Renal cortex interstitium (tissue), 11 donors: ENCODE measurements around the gene KDM3A. TPM values are rescaled to one million over a fixed set of nuclear protein-coding genes. Genes with fewer than 3 reads are reported as not detected.
A peak's percentile ranks its signal among the peaks of the same experiment; 100 is the strongest.

ENCODE experiments used
- DNase-seq, 11 donors: peaks; one replicate each; pipeline ENCODE4 v3.0.0-alpha.2; 2013; ENCODE audit warnings: low read depth in 9 of 11, low spot score in 4 of 11; ENCODE audit errors: extremely low read depth in 1 of 11
- polyA plus RNA-seq, 3 donors: library from polyadenylated mRNA; unstranded; fragments of 120-200 nt; gene quantifications; one replicate each; pipeline ENCODE4 v1.2.1, GENCODE V29; 2013; ENCODE audit not compliant: insufficient read length in 3 of 3

The KDM3A gene
- polyA plus RNA-seq, 3 donors = 57.7 to 81.9 (median 64.8) TPM

DNA sequence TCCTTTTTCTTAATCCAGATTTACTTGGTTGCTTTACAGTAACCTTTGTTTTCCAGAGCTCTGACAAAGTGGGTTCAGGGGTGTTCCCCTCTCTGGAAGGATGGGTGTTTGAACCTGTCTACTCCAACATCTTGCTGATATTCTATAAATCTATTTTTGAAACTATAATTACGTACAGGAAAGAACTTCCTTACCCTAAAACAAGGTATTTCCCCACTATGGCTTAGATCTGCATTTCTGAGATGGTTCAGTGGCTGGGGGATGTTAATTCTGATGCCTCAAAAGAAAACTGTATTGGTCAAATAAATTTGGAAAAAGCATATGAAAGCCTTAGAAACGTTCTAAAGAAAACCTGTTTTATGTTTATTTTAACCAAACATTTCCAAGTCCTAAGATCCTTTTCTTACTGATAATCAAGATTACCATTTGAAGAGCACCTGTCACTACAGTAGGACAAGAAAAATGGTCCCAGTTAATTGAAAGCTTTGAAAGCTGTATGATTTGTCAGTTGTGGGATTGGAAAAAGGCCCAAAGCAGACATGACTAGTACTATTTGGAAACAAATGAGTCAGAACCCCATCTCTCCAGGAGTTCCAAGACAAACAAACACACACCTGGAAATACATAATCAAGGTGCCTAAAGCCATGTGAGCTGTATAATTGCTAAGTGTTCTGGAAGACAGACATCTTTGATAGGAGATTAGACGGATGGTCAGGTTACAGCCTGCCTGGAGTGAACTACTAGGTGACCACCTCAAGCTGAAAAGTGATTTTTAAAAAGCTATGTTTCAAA, 57.5 kb downstream of the KDM3A start:
- no peak for DNase-seq

DNA sequence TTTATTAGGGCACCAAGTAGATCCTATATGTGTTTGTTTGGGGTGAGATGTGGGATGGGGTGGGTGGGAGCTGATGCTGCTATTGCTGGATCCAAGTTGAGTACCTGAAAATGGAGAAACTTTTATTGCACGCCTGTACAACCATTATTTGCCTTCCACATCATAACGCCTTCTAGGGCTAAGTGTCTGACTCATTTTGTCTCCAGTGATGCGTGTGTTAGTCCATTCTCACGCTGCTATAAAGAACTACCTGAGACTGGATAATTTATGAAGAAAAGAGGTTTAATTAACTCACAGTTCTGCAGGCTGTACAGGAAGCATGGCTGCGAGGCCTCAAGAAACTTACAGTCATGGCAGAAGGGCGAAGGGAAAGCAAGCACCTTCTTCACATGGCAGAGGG, 58.2 kb downstream of the KDM3A start:
- no peak for DNase-seq

DNA sequence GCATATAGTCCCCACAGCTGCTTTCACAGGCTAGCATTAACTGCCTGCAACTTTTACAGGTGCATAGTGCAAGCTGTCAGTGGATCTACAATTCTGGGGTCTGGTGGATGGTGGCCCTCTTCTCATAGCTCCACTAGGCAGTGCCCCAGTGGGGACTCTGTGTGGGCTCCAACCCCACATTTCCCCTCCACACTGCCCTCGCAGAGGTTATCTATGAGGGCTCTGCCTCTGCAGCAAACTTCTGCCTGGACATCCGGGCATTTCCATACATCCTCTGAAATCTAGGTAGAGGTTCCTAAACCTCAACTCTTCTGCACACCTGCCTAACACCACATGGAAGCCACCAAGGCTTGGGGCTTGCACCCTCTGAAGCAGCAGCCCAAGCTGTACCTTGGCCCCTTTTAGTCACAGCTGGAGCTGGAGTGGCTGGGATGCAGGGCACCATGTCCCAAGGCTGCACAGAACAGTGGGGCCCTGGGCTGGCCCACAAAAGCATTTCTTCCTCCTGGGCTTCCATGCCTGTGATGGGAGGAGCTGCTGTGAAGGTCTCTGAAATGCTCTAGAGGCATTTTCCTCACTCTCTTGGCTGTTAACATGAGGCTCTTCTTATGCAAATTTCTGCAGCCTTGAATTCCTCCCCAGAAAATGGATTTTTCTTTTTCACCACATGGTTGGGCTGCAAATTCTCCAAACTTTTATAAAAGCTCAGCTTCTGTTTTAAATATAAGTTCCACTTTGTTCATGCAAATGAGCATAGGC, 59.3 kb downstream of the KDM3A start:
- DNase-seq = no peak

GRCh38 chr2:86507600-86507999, 66.4 kb downstream of the KDM3A start:
- no peak for DNase-seq

GRCh38 chr2:86510436-86510933, 69.3 kb downstream of the KDM3A start:
- no peak for DNase-seq

GRCh38 chr2:86512034-86512433, 70.9 kb downstream of the KDM3A start:
- no peak for DNase-seq

DNA sequence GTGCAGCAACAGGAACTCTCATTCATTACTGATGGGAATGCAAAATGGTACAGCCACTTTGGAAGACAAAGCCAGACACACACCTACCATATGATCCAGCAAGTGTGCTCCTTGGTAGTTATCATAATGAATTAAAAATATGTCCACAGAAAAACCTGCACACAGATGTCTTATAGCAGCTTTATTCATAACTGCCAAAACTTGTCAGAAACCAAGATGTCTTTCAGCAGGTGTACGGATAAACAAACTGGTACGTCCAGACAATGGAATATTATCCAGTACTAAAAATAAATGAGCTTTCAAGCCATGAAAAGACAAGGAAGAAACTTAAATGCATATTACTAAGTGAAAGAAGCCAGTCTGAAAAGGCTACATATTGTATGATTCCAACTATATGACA, 71.7 kb downstream of the KDM3A start:
- DNase-seq = no peak

- DNase-seq = no peak
Observed at GRCh38 chr2:86513948-86514660, 72.9 kb downstream of the KDM3A start.

DNA sequence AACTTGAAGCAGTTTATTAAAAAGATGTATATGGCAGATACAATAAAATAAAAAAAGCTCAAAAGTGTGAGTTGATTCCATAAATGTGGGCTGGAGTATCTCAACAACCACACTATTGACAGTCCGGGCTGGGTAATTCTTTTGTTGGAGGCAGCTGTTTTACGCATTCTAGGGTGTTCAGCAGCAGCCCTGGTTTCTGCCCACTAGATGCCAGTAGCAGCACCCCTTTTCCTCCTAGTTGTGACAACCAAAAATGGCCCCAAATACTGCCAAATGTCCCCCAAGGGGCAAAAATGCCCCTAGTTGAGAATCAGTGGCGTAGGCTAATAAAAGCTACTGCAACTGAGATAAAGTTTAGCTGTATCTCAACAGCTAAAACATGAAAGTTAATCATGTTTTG, 77.3 kb downstream of the KDM3A start:
- DNase-seq = peak in 1 of 11 donors; percentile 6

DNA sequence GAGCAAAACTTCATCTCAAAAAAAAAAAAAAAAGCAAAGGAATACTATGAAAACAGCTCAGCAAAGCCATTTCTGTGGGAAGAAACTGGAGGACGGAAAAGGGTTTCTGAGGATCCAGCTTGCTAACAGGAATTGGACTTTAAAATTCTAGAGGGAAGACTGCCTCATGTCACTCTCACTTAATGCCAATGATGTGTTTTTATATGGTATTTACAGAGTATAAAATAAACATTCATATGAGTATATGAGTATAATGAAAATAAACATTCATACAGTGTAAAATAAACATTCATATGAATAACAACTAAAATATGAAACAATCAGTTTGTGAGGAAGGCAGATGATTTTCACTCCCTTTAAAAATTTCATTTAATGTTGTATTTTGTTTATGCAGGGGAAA, 78.2 kb downstream of the KDM3A start:
- no peak for DNase-seq

DNA sequence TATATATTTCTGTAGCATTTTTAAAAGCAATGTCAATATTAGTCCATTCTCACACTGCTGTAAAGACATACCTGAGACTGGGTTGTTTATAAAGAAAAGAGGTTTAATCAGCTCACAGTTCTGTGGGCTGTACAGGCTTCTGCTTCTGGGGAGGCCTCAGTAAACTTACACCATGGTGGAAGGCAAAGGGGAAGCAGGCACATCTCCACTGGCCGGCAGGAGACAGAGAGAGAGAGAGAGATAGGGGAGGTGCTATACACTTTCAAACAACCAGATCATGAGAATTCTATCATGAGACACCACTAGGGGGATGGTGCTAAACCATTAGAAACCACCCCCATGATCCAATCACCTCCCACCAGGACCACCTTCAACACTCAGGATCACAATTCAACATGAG, 79.0 kb downstream of the KDM3A start:
- DNase-seq = no peak

DNA sequence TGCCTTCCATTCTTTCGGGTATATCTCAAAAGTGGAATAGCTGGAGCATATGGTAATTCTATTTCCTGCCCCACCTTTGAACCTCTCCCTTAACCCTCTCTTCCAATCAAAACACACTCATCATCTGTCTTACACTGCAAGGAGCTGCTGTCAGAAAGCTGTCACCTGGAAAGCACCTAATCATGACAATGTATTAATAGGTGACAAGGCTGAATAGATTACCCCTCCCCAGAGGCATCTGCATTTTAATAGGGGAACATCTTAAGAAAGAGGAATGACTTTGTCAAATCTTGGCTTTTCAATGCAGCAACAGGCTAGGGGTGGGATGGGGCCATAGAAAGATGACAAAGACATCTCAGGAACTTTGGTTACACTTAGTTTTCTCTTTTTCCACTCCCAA, 80.8 kb downstream of the KDM3A start:
- DNase-seq = no peak

- DNase-seq = no peak
Observed at GRCh38 chr2:86522711-86523110, 81.5 kb downstream of the KDM3A start.

DNA sequence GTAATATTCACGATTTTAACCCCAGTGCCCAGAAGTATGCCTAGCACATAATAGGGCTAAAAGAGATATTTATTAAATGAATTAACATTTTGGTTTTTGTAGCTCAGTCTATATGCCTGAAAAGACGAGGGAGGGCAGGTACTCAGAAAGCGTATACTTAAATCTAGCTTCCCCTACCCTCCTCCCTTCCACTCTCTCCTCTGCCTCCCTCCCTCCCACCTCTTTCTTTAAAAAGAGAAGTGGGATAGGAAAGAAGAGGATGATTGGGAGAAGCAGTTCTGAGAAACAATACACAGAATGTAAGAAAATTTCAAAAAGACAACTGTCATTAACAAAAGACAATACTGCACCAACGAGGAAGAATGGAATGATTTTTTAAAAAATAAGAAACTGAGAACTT, 82.3 kb downstream of the KDM3A start:
- DNase-seq = no peak

DNA sequence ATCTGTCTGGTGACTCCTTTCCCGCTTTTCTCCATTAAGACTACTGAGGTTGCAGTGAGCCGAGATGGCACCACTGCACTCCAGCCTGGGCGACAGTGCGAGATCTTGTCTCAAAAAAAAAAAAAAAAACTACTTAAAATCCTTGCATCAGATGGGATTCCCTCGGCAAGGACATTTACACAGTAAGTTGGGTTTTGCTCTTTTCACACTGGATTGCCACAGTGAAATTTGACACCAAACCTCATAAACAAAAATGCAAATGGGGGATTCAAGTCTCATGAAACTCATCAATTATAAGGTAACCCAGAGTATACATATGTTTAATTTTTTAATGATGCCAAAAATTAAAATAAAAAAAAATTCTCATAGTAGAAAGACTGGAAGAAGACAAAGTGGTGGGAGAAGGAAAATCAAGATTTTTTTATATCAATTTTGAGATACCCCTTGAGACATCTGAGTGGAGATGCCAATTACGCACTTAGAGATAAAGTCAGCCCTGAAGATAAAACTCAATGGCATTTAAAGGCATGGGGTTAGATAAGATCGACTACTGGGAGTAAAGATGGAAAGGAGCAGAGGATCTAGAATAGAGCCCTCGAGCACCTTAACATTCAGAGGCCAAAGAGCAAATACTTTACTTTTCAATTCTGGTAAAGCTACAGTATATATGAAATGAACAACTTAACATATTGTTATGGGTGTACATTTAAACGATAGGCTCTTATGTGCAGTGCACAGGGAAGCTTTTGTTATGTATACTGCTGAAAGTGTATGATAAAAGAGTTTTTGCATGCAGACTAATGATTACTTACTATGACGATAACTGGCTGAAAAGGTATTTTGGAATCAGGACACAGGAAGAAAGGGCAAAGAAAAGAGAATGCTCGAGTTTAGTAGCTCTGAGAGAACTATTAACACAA, 84.5 kb downstream of the KDM3A start:
- no peak for DNase-seq

GRCh38 chr2:86533589-86533988, 92.4 kb downstream of the KDM3A start:
- no peak for DNase-seq

GRCh38 chr2:86541334-86541733, 100.2 kb downstream of the KDM3A start:
- DNase-seq = peak in 1 of 11 donors; percentile 14
